SK-N-MC (cell line): Measurements from ENCODE around the gene C19orf81.

ENCODE experiments used
- DNase-seq: peaks from one replicate; pipeline ENCODE4 v3.0.0-alpha.2; 2011; ENCODE audit warnings: low read depth, low spot score
- H3K27ac ChIP-seq: fragments of 200-600 bp; sonication (generic); 2 replicates; pipeline ENCODE4 v1.5.1; 2016; ENCODE audit warnings: mixed run types
- H3K36me3 ChIP-seq: fragments of 200-600 bp; sonication (generic); 2 replicates; pipeline ENCODE4 v1.6.1; 2017; ENCODE audit warnings: antibody characterized with exemption, low read length, mixed read lengths; ENCODE audit not compliant: insufficient read depth
- H3K4me3 ChIP-seq: fragments of 200-600 bp; sonication (generic); 2 replicates; pipeline ENCODE4 v1.5.1; 2016
- H3K9ac ChIP-seq: fragments of 200-600 bp; sonication (generic); 2 replicates; pipeline ENCODE4 v1.8.0; 2017; ENCODE audit warnings: mixed run types, mixed read lengths; ENCODE audit not compliant: insufficient read length
- H3K9me3 ChIP-seq: fragments of 200-600 bp; sonication (generic); 2 replicates; pipeline ENCODE4 v1.6.1; 2017; ENCODE audit warnings: low read depth, mild to moderate bottlenecking, antibody characterized with exemption, low read length, moderate library complexity, mixed read lengths
- EZH2 ChIP-seq: fragments of 200-600 bp; sonication (generic); IDR thresholded peaks from one replicate; pipeline ENCODE4 v1.6.1; 2017; ENCODE audit warnings: antibody characterized with exemption
- FOXP2 ChIP-seq: optimal IDR thresholded peaks from 2 replicates; pipeline ENCODE3; 2011; ENCODE audit warnings: mild to moderate bottlenecking, moderate library complexity; ENCODE audit not compliant: insufficient read depth; ENCODE audit errors: extremely low read length, control extremely low read depth
- POLR2AphosphoS5 ChIP-seq: IDR thresholded peaks from 2 replicates; pipeline ENCODE4 v1.6.1; 2012; ENCODE audit warnings: mild to moderate bottlenecking, low read depth, low read length, borderline replicate concordance

Gene C19orf81

GRCh38 chr19:50651174-50651573, 1.9 kb downstream of the C19orf81 start:
- Histone ChIP-seq H3K9ac (no peak overlapping the region), H3K4me3 (no peak overlapping the region), H3K36me3 (no peaks in the 10 kb centered on the region), H3K27ac (no peak overlapping the region), H3K9me3 (no peaks in the 10 kb centered on the region)
- no peak for DNase-seq
- TF ChIP-seq FOXP2 (no peak), POLR2AphosphoS5 (no peak), EZH2 (no peak)

DNA sequence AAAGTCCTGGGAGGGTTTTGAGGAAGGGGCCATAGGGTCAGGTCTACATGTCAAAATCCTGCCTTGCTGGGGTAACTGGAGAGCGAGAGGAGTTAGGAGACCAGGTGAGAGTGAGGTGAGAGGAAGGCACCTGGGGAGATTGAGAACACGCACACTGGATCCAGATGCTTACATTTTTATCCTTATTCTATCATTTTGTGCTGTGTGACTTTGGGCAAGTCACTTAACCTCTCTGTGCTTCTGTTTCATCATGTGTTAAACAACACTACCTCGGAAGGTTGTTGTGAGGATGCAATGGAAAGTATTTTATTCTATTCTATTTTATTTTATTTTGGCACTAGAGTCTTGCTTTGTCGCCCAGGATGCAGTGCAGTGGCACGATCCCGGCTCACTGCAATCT, 3.5 kb downstream of the C19orf81 start:
- Histone ChIP-seq H3K4me3 (no peak overlapping the region), H3K9ac (no peak overlapping the region), H3K36me3 (no peaks in the 10 kb centered on the region), H3K9me3 (no peaks in the 10 kb centered on the region), H3K27ac (no peak overlapping the region)
- TF ChIP-seq POLR2AphosphoS5 (no peak), FOXP2 (no peak), EZH2 (no peak)
- no peak for DNase-seq

GRCh38 chr19:50654882-50655281, 5.6 kb downstream of the C19orf81 start:
- DNase-seq, result no peak
- Histone ChIP-seq H3K27ac (no peak overlapping the region), H3K9ac (no peak overlapping the region), H3K4me3 (no peak overlapping the region), H3K36me3 (no peaks in the 10 kb centered on the region), H3K9me3 (no peaks in the 10 kb centered on the region)
- no peak for TF ChIP-seq EZH2
- no peak for TF ChIP-seq POLR2AphosphoS5
- TF ChIP-seq FOXP2, result no peak

- Histone ChIP-seq H3K9me3 (no peaks in the 10 kb centered on the region), H3K4me3 (peak overlapping the region; percentile 93), H3K27ac (peak overlapping the region; percentile 80; the same call in 1 of the 2 replicates), H3K36me3 (no peaks in the 10 kb centered on the region), H3K9ac (peak overlapping the region; percentile 87)
- DNase-seq, result no peak
- TF ChIP-seq EZH2 (no peak), POLR2AphosphoS5 (no peak), FOXP2 (no peak)
Observed at GRCh38 chr19:50657222-50657669, 8.0 kb downstream of the C19orf81 start.

- TF ChIP-seq POLR2AphosphoS5 (peak; percentile 27; the same call in 1 of the 2 replicates), EZH2 (no peak), FOXP2 (no peak)
- Histone ChIP-seq H3K36me3 (no peaks in the 10 kb centered on the region), H3K4me3 (peak overlapping the region; percentile 93), H3K9ac (peak overlapping the region; percentile 87), H3K9me3 (no peaks in the 10 kb centered on the region), H3K27ac (peak overlapping the region; percentile 80)
- DNase-seq, result peak; percentile 94
Observed at GRCh38 chr19:50657712-50658440, 8.6 kb downstream of the C19orf81 start.

- Histone ChIP-seq H3K9ac (peak overlapping the region; percentile 72), H3K4me3 (peak overlapping the region; percentile 89), H3K9me3 (no peaks in the 10 kb centered on the region), H3K27ac (peak overlapping the region; percentile 88; the same call in 1 of the 2 replicates), H3K36me3 (no peaks in the 10 kb centered on the region)
- TF ChIP-seq EZH2 (no peak), POLR2AphosphoS5 (peak; percentile 30), FOXP2 (no peak)
- DNase-seq, result no peak
Observed at GRCh38 chr19:50658441-50659317, 9.4 kb downstream of the C19orf81 start.

DNA sequence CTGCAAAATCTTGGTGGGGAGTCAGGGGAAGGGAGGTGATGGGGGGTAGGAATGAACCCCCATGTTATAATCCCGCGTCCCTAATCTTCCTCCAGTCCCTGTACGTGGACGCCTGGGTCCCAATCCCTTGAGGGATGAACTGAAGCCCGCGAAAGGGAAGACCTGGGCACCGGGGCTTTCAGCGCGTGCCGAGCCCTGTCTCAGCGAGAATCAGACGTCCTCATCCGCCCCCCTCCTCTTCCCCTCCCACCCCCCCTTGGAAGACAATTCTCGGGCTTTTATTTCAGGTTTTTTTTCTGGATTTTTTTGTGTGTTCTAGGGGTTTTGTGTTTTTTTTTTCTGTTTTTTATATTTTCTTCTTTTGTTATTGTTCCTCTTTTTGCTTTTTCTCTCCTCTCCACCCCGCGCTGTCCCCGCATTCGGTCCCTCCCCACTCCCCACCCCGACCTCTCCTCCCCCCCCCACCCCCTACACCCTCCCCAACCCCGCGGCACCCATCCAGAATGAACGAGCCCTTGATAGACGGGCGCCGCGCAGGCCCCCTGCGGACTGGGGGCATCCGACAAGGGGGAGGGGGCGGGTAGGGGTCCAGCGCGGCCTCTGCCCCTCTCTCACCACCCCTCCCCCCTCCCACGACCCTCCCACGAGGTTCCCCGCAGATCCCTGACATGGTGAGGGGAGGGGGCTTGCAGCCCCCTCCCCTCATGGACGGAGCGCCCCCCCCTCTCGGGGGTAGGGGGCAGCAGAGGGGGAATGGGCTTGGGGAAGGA, 10.3 kb downstream of the C19orf81 start:
- no peak overlapping the region for H3K9ac ChIP-seq
- H3K9me3 ChIP-seq, result no peaks in the 10 kb centered on the region
- peak overlapping the region; percentile 89 for H3K4me3 ChIP-seq
- no peak for DNase-seq
- TF ChIP-seq POLR2AphosphoS5 (no peak), EZH2 (no peak), FOXP2 (no peak)
- H3K27ac ChIP-seq, result no peak overlapping the region
- H3K36me3 ChIP-seq, result no peaks in the 10 kb centered on the region

DNA sequence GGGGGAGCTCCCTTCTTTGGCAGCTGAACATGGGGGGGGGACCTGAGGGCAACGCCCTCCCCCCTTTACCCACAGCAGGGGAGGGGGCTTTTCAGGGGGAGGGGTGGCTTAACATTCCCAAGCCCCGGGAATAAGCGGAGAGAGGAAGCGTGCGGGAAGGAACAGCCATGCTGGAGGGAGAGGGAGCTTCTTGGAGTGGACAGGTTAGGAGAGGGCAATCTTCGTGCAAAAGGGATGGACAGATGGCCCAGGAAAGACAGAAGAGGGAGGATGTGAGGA, 10.8 kb downstream of the C19orf81 start:
- no peak for TF ChIP-seq EZH2
- TF ChIP-seq POLR2AphosphoS5, result no peak
- TF ChIP-seq FOXP2, result no peak
- no peak overlapping the region for H3K9ac ChIP-seq
- no peak for DNase-seq
- H3K9me3 ChIP-seq, result no peaks in the 10 kb centered on the region
- no peaks in the 10 kb centered on the region for H3K36me3 ChIP-seq
- peak overlapping the region; percentile 28; the same call in 1 of the 2 replicates for H3K4me3 ChIP-seq
- no peak overlapping the region for H3K27ac ChIP-seq
